Measurements from ENCODE around the gene CAMTA1.

Gene CAMTA1

DNA sequence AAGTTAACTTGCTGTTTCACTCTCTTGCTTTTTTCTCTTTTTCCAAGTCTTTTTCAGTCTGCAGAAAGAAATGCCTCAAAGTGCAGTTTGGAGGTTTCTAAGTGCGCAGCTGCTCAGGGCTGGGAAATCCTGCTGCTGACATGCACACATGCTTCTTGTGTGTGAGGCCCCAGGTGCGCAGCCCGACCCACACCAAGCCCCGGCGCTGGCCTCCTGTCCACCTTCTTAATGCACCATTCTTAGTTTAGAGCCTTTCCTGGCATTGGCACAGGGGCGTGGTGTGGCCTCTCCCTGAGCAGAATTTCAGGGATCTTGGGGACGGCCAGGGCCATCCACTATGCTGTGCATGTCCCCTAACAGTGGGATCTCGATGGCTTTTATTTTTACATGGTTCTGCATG lies 315.2 kb downstream of the CAMTA1 start:
- no peak for DNase-seq (ENCODE audit: low read depth in 2 of 2, low spot score in 1 of 2)

DNA sequence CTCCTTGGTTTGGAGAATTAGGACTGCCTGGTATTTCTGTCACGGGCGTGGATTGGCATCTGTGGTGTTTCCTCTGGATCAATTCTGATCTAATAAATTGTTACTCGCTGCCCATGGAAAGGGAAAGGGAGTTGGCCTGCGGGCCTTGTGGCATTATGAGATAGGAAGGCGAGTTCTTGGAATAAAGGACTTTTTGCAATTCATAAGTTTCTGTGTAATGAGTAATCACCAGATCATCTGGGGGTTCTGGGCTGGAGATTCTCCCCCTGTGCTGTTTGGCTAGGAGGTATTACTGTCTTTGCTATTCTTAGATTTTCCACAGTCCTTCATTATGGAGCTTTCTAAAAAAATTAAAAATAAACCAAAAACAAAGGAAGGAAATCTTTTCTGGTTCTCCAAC lies 315.9 kb downstream of the CAMTA1 start:
- DNase-seq (ENCODE audit: low read depth in 2 of 2, low spot score in 1 of 2): no peak

DNA sequence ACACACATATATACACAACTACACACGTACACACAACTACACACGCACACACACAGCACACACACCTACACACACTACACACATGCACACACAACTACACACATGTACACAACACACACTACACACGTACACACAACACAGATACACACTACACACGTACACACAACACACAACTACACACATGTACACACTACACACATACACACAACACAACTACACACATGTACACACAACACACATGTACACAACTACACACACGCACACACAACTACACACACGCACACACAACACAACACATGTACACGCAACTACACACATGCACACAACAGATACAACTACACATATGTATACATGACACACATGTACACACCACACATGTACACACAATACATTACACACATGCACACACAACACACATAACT lies 318.1 kb downstream of the CAMTA1 start:
- no peak for DNase-seq (ENCODE audit: low read depth in 2 of 2, low spot score in 1 of 2)

DNA sequence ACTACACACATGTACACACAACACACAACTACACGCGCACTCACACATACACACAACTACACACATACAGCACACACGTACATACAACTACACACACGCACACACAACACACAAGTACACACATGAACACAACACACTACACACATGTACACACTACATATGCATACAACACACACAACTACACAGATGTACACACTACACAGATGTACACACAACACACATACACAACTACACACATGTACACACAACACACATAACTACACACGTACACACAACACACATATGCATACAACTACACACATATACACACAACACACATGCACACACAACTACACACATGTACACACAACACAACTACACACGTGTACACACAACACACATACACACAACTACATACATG lies 318.6 kb downstream of the CAMTA1 start:
- DNase-seq (ENCODE audit: low read depth in 2 of 2, low spot score in 1 of 2): no peak

DNA sequence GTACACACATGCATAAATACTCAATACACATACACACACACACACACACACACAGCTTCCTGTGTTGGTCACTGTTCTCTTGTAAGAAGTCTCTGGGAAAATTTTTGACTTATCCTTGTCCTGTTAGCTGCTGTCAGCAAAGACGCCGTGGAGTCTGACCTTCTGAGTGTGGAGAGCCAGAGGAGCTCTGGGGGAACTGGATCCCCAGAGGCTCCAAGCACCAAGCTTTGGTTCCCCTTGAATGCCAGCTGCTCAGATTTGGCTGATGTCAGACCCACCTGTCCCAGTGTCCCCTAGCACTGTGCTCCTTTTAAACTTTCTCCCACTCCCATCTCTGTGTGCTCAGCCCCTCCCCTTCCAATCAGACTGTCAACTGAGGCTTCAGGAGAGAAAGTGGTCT lies 319.1 kb downstream of the CAMTA1 start:
- DNase-seq (ENCODE audit: low read depth in 2 of 2, low spot score in 1 of 2): no peak

DNA sequence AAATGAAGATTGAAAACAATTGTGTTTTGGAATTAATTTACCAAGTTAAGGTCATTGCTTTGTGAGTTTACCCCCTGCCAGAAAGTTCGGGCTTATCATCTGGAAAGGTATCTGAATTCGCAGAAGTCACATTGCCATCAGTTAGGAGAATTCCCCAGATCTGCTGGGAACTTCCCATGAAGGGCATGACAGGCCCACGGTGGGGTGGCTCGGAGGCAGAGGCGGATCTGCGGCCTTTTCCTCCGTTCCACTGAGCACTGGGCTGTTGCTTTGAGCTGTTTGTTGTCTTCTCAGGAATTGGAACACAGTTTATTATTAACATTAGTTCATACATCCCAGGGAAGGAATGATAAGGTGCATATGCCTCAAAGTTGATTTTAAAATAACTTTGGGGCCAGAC lies 320.0 kb downstream of the CAMTA1 start:
- no peak for DNase-seq (ENCODE audit: low read depth in 2 of 2, low spot score in 1 of 2)

DNA sequence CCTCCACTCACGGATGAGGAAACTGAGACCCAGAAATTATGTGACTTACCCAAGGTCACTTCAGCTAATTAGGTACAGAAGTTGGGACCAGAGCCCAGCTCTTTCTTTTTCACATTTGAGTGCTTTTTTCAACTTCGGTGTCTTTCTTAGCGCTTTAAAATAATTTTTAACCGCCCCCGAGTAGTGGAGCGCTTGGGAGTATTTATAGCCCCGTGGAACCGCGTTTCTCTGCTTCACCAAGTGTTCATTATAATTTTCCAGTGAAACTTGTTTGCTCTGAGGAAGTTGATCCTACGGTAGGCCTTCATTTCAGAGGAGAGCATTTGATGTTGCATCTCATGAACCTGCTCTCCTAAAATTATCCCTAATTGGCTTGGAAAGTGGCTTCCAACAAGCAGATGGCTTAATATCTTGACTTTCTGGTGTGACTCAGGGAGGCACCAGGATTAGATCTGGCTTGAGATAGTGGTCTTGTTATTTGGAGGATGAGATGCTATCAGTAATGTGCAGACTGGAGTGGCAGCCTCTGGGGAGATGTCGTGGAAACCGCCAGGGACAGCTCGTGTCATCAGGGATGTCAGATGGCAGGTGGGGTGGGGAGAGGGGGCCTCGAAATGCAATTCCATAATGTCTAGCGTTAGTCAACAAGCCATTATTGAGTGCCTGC lies 321.3 kb downstream of the CAMTA1 start:
- no peak for DNase-seq (ENCODE audit: low read depth in 2 of 2, low spot score in 1 of 2)

DNA sequence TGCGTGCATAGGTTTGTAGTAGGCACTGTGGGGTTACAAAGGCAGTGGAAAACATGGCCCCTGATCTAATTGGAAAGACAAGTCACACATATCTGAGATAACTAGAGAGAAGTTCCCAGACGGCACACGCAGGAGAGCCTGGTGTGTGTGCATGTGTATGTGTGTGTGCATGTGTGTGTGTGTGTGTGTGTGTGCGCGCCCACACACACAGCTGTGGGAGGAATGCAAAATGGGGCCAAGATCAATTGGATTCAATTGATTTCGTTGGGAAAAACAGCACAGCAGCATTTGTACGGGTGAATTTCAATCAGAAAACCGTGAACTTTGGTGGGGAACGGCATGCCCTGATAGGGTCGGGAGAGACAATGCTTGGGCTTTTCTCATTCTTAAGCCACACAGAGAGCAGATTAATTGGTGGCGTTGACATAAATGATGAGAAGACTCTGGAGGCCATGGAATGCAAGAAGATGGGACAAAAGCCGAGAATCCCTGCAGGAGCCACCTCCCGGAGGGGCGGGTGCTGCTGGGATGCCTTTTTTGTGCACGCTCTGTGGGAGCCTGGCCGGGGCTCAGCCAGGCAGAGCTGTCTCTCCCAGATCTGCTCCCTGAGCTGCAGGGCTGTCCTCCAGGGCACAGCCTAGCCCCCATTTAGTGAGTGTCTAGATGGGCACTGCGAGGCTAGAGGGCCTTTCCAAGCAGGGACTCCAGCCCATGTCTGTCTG lies 322.0 kb downstream of the CAMTA1 start:
- DNase-seq (ENCODE audit: low read depth in 2 of 2, low spot score in 1 of 2): no peak

DNA sequence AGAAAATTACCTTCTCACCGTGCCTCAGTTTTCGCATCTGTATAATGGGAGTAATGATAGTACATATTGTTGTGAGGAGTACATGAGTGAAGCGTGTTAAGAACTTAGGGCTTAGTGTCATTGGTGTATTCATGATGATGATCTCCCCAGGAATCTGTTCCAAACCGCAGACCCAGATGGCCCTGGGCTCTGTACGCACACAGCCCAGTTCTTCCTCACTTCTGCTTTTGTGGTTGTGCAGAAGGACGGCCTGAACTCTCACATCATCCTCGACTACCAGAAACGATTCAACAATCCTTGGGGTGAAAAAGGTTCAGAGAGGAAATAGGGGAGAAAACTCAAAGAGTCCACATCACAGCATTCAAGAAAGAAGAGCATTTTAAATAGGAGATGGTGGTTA lies 323.0 kb downstream of the CAMTA1 start:
- DNase-seq (ENCODE audit: low read depth in 2 of 2, low spot score in 1 of 2): no peak

DNA sequence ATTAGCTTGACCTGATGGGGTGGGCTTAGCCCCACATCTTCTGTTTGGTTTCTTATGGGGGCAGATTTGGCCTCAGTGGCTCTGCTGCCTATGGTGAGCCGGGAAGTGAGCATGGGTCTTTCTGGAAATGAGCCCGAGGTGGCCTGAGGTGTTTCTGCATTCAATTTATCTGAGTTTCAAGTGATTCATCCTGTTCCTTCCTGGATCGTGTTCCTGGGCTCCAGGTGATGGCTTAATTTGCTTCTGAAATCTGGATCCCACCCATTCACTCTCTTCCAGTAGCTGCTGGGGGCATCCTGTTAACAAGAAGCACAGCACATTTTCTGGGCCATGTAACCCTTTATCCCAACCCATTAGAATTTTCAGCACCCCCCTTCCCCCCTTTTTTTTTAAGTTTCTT lies 324.6 kb downstream of the CAMTA1 start:
- DNase-seq (ENCODE audit: low read depth in 2 of 2, low spot score in 1 of 2): no peak

DNA sequence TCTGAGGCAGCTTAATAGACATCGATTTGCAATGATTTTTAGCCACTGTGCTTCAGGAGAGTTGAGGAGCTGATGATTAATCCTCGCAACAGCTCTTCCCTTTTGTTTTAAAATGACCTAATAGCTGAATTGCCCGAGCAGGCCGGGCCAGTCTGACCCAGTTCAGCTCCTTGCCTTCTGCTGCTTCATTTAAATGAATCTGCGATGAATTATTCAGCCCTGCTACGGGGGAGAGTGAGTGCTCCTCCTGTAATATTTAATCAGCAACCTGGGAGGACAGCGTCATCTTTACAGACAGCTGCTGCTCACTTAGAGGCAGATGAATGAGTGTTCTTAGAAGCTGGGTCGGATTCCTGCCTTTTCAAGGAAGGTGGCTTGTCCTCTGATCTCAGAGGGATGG lies 325.1 kb downstream of the CAMTA1 start:
- DNase-seq (ENCODE audit: low read depth in 2 of 2, low spot score in 1 of 2): no peak

DNA sequence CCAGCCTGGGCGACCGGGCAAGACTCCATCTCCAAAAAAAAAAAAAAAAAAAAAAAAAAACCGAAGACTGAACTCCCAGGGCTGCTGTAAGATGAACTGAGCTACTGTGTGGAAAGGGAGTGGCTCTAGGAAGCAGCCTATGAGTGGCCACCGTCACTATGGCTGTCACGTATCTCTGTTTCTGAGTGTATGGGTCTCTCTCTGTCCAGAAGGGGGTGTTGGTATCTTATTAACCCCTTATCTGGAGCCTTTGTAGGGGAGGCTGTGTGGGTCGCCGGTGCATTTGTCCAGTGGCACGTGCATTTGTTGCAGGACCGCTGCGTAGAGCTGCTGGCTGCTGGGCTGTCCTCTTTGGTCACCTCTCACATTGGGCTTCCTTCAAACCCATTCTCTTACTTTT lies 326.6 kb downstream of the CAMTA1 start:
- no peak for DNase-seq (ENCODE audit: low read depth in 2 of 2, low spot score in 1 of 2)

DNA sequence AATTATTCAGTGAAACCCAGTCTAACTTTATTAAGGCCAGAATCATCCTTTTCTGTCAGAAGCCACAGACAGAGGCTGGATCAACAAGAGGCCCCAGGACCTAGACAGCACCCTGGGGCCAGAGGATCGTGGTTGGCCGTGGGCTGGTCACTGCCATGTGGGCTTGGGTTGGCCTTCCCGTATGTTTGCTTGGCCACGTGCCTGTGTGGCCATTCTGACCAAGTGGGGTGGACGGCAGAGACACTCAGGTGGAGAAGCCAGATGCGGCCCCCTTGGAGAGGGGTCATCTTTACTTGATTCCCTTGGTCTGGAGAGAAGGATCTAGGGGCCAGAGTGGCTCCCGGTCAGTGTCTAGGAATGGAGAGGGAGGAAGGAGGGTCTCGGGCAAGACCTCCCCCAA lies 327.9 kb downstream of the CAMTA1 start:
- no peak for DNase-seq (ENCODE audit: low read depth in 2 of 2, low spot score in 1 of 2)

DNA sequence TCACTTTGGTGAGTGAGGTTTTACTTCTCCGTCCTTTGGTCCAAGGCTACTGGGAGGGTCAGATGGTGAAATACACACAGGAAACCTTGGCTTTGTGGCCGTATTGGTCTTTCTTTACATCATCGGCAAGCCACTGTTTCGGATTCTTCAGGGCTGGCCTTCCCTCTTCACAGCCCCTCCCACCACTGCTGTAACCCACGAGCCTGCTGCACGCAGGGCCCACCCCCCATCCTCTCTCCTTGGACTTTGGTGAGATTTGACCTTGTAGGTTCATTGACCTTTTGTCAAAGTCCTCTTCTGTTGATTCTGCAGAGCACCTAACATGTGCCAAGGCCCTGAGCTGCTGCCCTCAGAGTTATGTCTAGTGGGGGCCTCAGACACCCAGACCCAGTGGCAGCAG lies 328.6 kb downstream of the CAMTA1 start:
- DNase-seq (ENCODE audit: low read depth in 2 of 2, low spot score in 1 of 2): no peak

DNA sequence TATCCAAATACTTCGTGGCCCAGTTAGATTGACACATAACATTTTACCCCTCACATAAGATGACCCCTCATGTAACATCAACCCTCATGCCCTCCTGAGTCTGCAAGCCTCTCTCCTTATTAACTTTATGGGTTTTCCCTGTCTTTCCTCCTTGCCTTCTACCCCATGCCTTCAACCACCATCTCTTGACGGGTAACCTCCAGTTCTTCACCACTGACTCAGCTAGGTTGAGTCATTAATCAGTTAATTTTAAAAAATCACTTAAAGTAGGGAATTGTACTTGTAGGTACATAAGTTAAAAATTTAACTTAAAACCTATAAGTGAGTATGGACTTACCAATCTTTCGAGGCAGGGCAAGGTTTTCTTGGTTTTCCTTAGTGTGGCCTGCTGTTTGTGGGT lies 330.7 kb downstream of the CAMTA1 start:
- DNase-seq (ENCODE audit: low read depth in 2 of 2, low spot score in 1 of 2): no peak

DNA sequence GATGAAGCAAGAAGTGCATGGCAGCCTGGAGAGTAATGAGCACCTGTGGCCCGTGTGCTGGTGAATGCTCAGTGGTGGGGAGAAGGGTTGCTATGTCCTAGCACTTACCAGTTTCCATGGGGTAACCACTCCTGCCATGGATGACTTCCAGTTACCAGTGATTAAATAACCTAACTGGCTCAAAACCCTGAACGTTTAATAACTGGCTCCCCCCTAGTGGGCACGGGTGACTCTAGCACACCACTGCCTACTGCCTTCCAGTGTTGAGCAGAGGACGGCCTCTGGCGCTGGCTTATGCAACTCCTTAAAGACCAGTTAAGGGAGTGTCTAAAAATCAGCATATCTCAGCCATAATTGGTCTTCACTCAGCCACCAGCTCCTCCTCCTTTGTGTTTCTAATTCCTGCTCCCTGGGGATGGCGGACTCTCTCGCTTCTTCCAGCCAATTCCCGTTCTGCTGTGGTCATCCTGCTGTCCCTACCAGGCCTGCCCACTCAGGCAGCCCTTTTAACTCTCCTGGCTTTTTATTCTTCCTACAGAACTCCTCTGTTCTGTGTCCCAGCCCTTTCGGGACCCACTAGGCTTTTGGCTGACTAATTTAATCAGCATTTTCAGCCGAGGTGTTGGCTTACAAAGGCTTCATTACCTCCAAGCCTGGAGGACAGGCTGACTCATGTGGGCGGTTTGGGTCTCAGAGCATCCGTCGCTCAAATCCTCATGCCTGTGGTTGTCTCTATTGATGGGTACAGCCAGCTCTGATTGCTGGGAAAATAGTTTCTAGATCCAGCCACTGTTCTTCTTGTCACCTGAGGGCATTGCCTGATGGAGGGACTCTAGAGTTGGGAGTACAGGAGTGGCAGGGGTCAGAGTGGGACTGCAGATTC lies 332.4 kb downstream of the CAMTA1 start:
- DNase-seq (ENCODE audit: low read depth in 2 of 2, low spot score in 1 of 2): no peak

DNA sequence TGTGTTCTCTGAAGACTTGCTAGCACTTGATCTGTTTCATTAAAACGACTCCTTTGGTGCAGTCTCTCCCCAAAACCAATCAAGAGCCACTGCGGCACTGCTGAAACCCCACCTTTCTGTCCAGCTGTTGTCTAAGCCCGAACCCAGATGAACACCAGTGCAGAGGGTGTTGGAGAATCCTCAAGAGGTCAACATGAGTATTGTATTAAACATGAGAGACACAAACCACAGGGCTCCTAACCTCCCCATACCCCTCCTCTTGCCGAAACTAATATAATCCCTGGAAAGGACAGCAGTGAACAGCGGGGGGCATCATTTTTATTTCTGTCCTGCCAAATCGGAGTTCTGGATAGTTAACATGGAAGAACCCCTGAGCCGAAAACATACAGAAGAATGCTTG lies 333.9 kb downstream of the CAMTA1 start:
- DNase-seq (ENCODE audit: low read depth in 2 of 2, low spot score in 1 of 2): no peak

DNA sequence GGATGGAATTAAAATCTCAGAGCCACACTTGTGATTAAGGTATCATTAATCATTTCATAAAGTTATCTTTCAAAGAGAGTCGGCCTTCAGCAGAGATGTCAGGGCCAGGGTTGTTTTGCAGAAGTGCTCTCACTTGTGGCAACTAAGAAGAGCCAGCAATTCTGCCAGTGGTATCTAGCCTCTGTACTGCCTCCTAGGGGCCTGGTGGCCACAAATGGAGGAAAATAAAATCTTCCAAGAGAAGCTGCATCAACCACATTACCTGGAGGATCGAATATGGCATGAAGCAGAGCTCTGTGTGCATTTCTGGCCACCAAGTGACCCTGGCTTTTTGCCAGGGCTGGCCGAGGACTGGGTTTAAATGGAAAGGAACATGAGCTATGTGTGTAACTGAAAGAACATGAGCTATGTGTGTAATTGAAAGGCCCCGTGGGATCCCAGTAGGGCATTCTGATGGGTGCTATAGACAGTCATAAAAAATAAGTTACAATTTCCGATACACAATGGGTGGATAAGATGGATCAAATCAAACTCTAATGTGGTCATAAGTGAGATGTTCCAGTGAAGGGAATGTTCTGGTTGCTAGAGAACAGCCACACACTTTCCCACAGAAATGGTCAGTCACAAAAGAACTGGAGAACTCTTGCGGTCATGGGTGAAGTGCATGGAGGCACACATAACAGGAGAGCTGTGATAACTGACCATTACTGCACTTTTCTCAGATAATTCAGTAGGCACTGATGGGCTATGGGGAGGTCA lies 335.8 kb downstream of the CAMTA1 start:
- DNase-seq (ENCODE audit: low read depth in 2 of 2, low spot score in 1 of 2): no peak

DNA sequence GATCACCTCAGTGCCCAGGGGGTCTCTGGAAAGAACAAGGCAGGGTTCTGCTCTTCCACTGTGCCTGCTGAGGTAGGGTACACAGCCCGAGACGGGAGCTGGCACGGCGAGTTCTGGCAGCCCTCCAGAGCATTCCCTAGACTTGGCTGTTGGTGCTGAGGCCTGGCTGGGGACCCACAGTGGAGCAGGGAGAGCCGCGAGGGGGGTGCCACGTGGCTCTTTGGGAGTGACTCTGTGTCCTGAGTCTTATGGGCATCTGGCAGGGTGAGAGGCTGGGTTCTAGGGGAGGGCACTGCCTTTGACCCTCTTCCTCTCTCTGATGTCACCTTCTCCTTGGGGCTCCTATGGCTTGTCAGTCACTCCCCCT lies 336.4 kb downstream of the CAMTA1 start:
- DNase-seq (ENCODE audit: low read depth in 2 of 2, low spot score in 1 of 2): no peak

DNA sequence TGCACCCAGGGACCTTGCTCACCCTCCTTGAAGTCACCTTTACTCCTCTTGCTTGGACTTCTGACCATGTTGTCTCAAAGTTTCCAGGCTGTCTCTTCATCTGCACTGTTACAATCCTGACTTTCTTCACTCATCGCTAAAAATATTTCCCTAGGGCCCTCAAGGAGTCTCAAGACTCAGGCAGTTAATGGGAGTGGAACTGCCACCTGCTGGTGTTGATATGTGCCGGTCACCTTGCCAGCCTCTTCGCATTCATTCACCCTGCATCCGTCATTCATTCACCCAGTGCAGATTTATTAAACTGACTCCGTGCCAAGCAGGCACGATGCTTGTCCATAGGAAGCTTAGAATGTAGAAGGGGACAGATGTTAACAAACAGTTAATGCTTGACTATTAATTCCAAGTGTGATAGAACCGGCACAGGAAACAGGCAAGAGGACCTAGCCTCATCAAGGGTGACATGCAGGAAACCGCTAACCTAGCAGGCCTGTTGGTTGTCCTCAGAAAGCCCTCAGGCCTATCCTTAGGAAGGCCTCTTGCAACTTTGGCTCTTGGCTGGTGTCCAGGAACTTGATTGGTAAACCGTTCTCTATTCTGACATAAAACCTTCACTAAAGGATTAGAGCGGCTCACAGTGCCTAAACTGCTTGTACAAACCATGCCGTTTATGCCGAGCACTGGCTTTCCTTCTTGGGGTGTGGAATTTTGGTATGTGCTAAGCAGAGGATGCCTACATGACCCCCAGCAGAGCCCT lies 342.2 kb downstream of the CAMTA1 start:
- no peak for DNase-seq (ENCODE audit: low read depth in 2 of 2, low spot score in 1 of 2)

DNA sequence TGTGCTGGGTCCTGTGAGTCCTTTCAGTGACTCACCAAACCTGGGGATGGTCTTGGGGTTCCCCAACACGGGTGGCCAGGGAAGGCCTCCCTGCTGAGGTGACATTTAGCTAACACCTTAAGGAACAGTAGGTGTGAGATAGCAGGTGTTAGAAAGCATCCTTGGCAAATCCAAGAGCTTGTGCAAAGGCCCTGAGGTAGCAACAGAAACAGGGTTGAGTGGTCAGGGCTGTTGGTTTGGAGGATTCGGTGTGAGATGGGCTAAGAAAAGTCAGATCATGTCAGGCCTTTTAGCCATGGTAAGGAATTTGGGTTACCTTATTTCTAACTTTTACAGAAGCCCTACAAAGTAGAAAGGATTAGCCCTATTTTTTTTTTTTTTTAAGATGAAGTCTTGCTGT lies 343.0 kb downstream of the CAMTA1 start:
- no peak for DNase-seq (ENCODE audit: low read depth in 2 of 2, low spot score in 1 of 2)

Measured in stimulated activated CD8-positive, alpha-beta memory T cell treated with anti-CD3 and anti-CD28 coated beads, Interleukin-4, amount 100 ng/mL, for 4 hours (primary cell).